ENCODE measurements around the gene IARS2. TPM values are rescaled to one million over a fixed set of nuclear protein-coding genes. Genes with fewer than 3 reads are reported as not detected.

The IARS2 gene
- 45.6 TPM for total RNA-seq (2013)
- polyA plus RNA-seq (10 to 100 TPM; 11.8 to 42.6 (median 36.8) TPM), polyA minus RNA-seq (13.7 and 20.6 TPM in 2 replicates), total RNA-seq (10.5 to 62.1 (median 39.5) reads per million in 11 experiments)

DNA sequence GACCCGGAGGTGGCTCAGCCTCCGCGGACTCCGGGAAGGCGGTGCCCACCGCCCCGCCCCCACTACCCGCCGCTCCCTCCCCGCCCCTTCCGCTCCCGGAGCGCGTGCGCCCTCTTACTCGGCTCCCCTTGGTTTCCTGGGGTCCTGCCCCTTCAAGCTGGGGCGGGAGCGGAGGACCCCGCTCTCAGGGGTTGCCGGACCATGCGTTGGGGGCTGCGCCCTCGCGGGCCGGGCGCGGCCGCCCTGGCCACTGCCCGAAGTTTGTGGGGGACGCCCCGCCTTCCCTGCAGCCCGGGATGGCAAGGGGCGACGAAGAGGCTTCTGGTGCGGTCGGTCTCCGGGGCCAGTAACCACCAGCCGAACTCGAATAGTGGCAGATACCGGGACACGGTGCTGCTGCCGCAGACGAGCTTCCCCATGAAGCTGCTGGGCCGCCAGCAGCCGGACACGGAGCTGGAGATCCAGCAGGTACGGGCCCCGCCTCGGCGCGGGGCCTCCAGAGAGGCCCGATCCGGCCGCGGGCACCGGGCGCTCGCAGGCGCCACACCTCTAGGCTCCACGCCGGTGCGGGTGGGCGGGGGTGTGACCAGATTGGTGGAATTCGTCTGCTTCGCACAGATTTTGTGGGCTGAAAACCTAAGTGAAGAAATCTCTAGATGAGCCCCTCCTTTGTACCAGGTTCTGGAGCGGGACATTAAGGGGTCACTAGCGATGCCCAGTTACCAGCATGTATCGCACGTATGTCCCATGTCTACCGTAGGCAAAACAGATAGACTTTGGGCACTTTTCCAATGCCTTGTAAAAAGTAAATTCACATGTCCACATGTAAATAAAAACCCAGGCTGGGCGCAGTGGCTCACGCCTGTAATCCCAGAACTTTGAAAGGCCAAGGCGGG, at the start of gene IARS2:
TSS of gene IARS2 (plus strand) at position 117 of the 896 bp plus-strand sequence. CDS start at position 202, 85 bp downstream.
- peaks cover 7 to 17% of the 10 kb centered on the region in 2 donors for H3K36me3 ChIP-seq (replicated peaks in 1 of 2; ENCODE audit: control insufficient read depth in 1 of 2, insufficient read depth in 2 of 2, low read length in 2 of 2)
- no peaks in the 10 kb centered on the region for H4K20me1 ChIP-seq (ENCODE audit: insufficient read depth, low read length)
- intact Hi-C loops (cut with micrococcal nuclease): loop anchor here (5.0 kb wide), 1 partner anchor 47 kb away; the partner anchor contains the start of gene EPRS1 (in 2 of the 2)
- H3K9me3 ChIP-seq (replicated peaks in 1 of 2; ENCODE audit: control insufficient read depth in 1 of 2, insufficient read depth in 1 of 2, low read length in 2 of 2): no peaks in the 10 kb centered on the region
- Mint-ChIP-seq H3K27me3 (ENCODE audit: low read depth in 3 of 3) (no peaks in the 10 kb centered on the region), H3K4me1 (peaks cover 26% of the 10 kb centered on the region), H3K9me3 (no peaks in the 10 kb centered on the region), H3K27ac (peak within 1 kb of the TSS in 6 of 7 donors; percentile 42 to 85 (median 64)), H3K4me3 (peak within 1 kb of the TSS; percentile 86 to 90), H3K36me3 (peaks cover 17 to 29% of the 10 kb centered on the region in 2 donors)
- TF ChIP-seq, protein P1, sequence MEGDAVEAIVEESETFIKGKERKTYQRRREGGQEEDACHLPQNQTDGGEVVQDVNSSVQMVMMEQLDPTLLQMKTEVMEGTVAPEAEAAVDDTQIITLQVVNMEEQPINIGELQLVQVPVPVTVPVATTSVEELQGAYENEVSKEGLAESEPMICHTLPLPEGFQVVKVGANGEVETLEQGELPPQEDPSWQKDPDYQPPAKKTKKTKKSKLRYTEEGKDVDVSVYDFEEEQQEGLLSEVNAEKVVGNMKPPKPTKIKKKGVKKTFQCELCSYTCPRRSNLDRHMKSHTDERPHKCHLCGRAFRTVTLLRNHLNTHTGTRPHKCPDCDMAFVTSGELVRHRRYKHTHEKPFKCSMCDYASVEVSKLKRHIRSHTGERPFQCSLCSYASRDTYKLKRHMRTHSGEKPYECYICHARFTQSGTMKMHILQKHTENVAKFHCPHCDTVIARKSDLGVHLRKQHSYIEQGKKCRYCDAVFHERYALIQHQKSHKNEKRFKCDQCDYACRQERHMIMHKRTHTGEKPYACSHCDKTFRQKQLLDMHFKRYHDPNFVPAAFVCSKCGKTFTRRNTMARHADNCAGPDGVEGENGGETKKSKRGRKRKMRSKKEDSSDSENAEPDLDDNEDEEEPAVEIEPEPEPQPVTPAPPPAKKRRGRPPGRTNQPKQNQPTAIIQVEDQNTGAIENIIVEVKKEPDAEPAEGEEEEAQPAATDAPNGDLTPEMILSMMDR (IDR thresholded peaks at IDR 0.05): no peak
- WGBS (ENCODE audit: insufficient coverage): 0% methylated on average over 51 of the region's 73 CpGs
- peak within 1 kb of the TSS; percentile 20 to 78 for H3K27ac ChIP-seq (ENCODE audit: low read depth in 1 of 2, low read length in 2 of 2)
- H2AFZ ChIP-seq (ENCODE audit: insufficient read depth, low read depth, low read length, poor library complexity, severe bottlenecking): peak within 1 kb of the TSS; percentile 100
- DNase-seq: peak; percentile 64 to 71 (median 71)
- no peaks in the 10 kb centered on the region for H3K27me3 ChIP-seq (ENCODE audit: control insufficient read depth in 2 of 2, insufficient read depth in 2 of 2, low read length in 2 of 2)
- peak within 1 kb of the TSS; percentile 51 to 97 (median 77) for H3K4me3 ChIP-seq (replicated peaks in 1 of 3; ENCODE audit: low read depth in 2 of 3, low read length in 3 of 3)
- peaks cover 19 to 26% of the 10 kb centered on the region in 2 donors for H3K4me1 ChIP-seq (ENCODE audit: control insufficient read depth in 1 of 2, insufficient read depth in 2 of 2, low read length in 2 of 2)
- peak within 1 kb of the TSS; percentile 91 for H3K4me2 ChIP-seq (replicated peaks; ENCODE audit: extremely low read depth, low read length, poor library complexity, severe bottlenecking)
- H3K9ac ChIP-seq (ENCODE audit: insufficient read depth, low read length, poor library complexity, severe bottlenecking): peak within 1 kb of the TSS; percentile 82
- H3K79me2 ChIP-seq (ENCODE audit: insufficient read depth, low read length): peaks cover 17% of the 10 kb centered on the region

DNA sequence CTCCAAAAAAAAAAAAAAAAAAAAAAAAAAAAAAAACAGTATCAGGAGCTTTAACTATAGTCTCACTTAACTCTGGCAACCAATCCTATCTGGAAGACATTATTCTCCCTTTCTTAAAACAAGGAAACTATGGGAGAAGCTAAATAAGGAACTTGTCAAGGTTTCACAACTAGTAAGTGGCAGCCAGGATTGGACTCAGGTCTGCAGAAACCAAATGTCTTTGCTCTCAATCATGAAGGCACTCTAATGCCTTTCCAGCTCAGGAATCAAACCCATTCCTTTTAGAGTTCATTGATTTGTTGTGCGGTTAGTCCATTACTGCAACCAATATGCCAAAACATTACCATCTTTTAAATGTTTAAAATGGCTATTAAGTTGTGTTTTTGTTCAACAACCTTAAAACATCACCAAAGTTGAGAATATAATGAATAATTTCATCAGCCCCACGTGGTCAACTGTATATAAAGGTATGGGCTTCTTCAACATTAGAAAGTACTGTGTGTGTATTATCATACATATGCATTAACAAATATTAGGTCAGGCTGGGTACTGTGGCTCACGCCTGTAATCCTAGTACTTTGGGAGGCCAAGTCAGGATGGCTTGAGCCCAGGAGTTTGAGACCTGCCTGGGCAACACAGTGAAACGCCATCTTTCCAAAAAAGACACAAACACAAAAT, 49.1 kb upstream of the IARS2 start:
- peak overlapping the region; percentile 84 for H3K4me2 ChIP-seq (replicated peaks; ENCODE audit: extremely low read depth, low read length, poor library complexity, severe bottlenecking)
- peak; percentile 1 to 46 (median 46) for DNase-seq
- intact Hi-C loops (cut with micrococcal nuclease): loop anchor here (5.0 kb wide), 1 partner anchor 47 kb away; the partner anchor contains the start of gene IARS2 (in 2 of the 2)
- no peaks in the 10 kb centered on the region for H3K9me3 ChIP-seq (replicated peaks in 1 of 2; ENCODE audit: control insufficient read depth in 1 of 2, insufficient read depth in 1 of 2, low read length in 2 of 2)
- H3K27ac Mint-ChIP-seq: peak overlapping the region in 2 of 7 donors; percentile 45 to 86
- no CpG with 5 or more reads among the region's 4 CpGs for WGBS (ENCODE audit: insufficient coverage)
- no peaks in the 10 kb centered on the region for H3K27me3 ChIP-seq (ENCODE audit: control insufficient read depth in 2 of 2, insufficient read depth in 2 of 2, low read length in 2 of 2)
- H3K4me1 Mint-ChIP-seq: peaks cover 27% of the 10 kb centered on the region
- H3K36me3 Mint-ChIP-seq: peaks cover 4 to 10% of the 10 kb centered on the region in 2 donors
- H3K27ac ChIP-seq (ENCODE audit: low read depth in 1 of 2, low read length in 2 of 2): no peak overlapping the region
- H3K9me3 Mint-ChIP-seq: no peaks in the 10 kb centered on the region
- no peak overlapping the region for H2AFZ ChIP-seq (ENCODE audit: insufficient read depth, low read depth, low read length, poor library complexity, severe bottlenecking)
- peaks cover 17 to 25% of the 10 kb centered on the region in 2 donors for H3K4me1 ChIP-seq (ENCODE audit: control insufficient read depth in 1 of 2, insufficient read depth in 2 of 2, low read length in 2 of 2)
- no peaks in the 10 kb centered on the region for H3K27me3 Mint-ChIP-seq (ENCODE audit: low read depth in 3 of 3)
- TF ChIP-seq, protein P1 (IDR thresholded peaks at IDR 0.05): no peak
- H3K36me3 ChIP-seq (replicated peaks in 1 of 2; ENCODE audit: control insufficient read depth in 1 of 2, insufficient read depth in 2 of 2, low read length in 2 of 2): peaks cover 6 to 8% of the 10 kb centered on the region in 2 donors
- H3K79me2 ChIP-seq (ENCODE audit: insufficient read depth, low read length): peaks cover 59% of the 10 kb centered on the region
- H4K20me1 ChIP-seq (ENCODE audit: insufficient read depth, low read length): no peaks in the 10 kb centered on the region
- H3K4me3 Mint-ChIP-seq: peak overlapping the region; percentile 92 to 97
- H3K4me3 ChIP-seq (replicated peaks in 1 of 3; ENCODE audit: low read depth in 2 of 3, low read length in 3 of 3): peak overlapping the region in 1 of 3 experiments; percentile 100
- H3K9ac ChIP-seq (ENCODE audit: insufficient read depth, low read length, poor library complexity, severe bottlenecking): no peak overlapping the region
